ENCODE data around the gene OR6B2.

DNA sequence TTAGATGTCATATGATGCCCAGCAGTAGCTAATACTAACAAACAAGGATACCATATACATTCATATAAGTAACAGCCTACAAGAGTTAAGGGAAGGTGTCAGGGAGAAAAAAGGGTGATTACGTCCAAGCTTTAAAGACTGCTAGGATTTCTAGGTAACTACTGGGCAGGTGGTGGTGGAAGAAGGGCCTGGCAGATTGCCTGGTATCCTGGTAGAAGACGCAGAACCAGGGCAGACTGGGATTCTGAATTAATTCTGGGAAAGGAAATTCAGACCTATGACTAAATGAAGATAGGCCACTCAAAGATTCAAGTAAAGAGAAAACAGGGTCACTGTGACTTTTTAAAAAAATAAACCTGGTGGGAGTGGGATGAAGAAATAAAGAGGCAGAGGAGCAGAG lies 36.9 kb downstream of the OR6B2 start:
- TF ChIP-seq EZH2 (IDR thresholded peaks at IDR 0.05; ENCODE audit: insufficient read depth, poor library complexity, severe bottlenecking) (no peak), EZH2phosphoT487 (IDR thresholded peaks at IDR 0.05; ENCODE audit: insufficient read depth, low read depth) (no peak)
